K562 (cell line): Measurements from ENCODE around the gene GNAT1. TPM values are rescaled to one million over a fixed set of nuclear protein-coding genes. Genes with fewer than 3 reads are reported as not detected.

Experiments used
- ATAC-seq: fragments of 200-7000 bp; cut with Tn5 transposase; 3 replicates; pipeline ENCODE4 v1.9.1; 2020; ENCODE audit warnings: moderate library complexity
- BruUV-seq: library from RNA; stranded (reverse); fragments of 400-500 nt; replicated peaks from 2 replicates; lab custom pipeline; 2021; lab: Mats Ljungman, UMichigan
- CTCF ChIA-PET: fragments of 300-600 bp; formaldehyde crosslinking; extraction: SDS; loops from one replicate; lab custom pipeline; 2021; ENCODE audit warnings: low intra/inter-chr PET ratio; lab: Yijun Ruan, JAX
- POLR2A ChIA-PET: fragments of 300-600, 350-650 bp; sonication (Branson Sonifier 250); formaldehyde crosslinking; extraction: SDS; loops from one replicate; lab custom pipeline; 2021; ENCODE audit warnings: antibody characterized with exemption, inconsistent platforms; lab: Yijun Ruan, JAX
- DNase-seq, 4 experiments: peaks; one replicate each; pipeline versions ENCODE4 v3.0.0 to v3.0.0-alpha.2; 2011 to 2018; ENCODE audit warnings: low spot score in 3 of 4, mixed read lengths in 3 of 4; ENCODE audit errors: extremely low read depth in 1 of 4
- FAIRE-seq: peaks from 2 replicates; lab custom pipeline; 2011; peaks lifted over from hg19 to GRCh38; lab: Jason Lieb, UNC
- H2AFZ ChIP-seq: 2 replicates; pipeline ENCODE4 v1.6.0; 2011; ENCODE audit warnings: low read depth, low read length, control low read depth, inconsistent platforms
- H3K27ac ChIP-seq: fragments of 200-600 bp; 3 replicates; pipeline ENCODE4 v1.8.0; 2011; ENCODE audit warnings: low read depth, mild to moderate bottlenecking, control low read depth, inconsistent platforms, low read length, moderate library complexity, mixed read lengths; ENCODE audit errors: extremely low read depth
- H3K27me3 ChIP-seq, 2 experiments: fragments of 300-600 bp in 1 of 2; 2 replicates in 1 of 2; 3 replicates in 1 of 2; pipeline versions ENCODE4 v1.6.0 to v1.8.0; 2011; ENCODE audit warnings: inconsistent platforms in 2 of 2, low read length in 2 of 2, mild to moderate bottlenecking in 1 of 2, mixed read lengths in 1 of 2, moderate library complexity in 1 of 2; ENCODE audit not compliant: control insufficient read depth in 2 of 2, insufficient read depth in 2 of 2
- H3K36me3 ChIP-seq: fragments of 300-600 bp; 3 replicates; pipeline ENCODE4 v1.8.0; 2011; ENCODE audit warnings: mild to moderate bottlenecking, low read length, inconsistent platforms; ENCODE audit not compliant: control insufficient read depth, insufficient read depth
- H3K4me1 ChIP-seq, 2 experiments: fragments of 200-600 bp in 1 of 2; replicated peaks in 1 of 2; 2 replicates in 1 of 2; 3 replicates in 1 of 2; pipeline versions ENCODE4 v1.5.1 to v1.8.0; 2011; ENCODE audit warnings: inconsistent platforms in 2 of 2, low read length in 2 of 2, mild to moderate bottlenecking in 1 of 2, mixed read lengths in 1 of 2, moderate library complexity in 1 of 2; ENCODE audit not compliant: control insufficient read depth in 2 of 2, insufficient read depth in 2 of 2
- H3K4me2 ChIP-seq: 2 replicates; pipeline ENCODE4 v1.6.1; 2011; ENCODE audit warnings: low read length, control low read depth, inconsistent platforms, mixed read lengths; ENCODE audit not compliant: insufficient read depth
- H3K4me3 ChIP-seq: fragments of 200-600 bp; sonication (generic), shearing (Covaris generic); 2 replicates; pipeline ENCODE4 v1.5.1; 2016; ENCODE audit warnings: control low read depth, inconsistent platforms
- H3K79me2 ChIP-seq: fragments of 200-600 bp; 3 replicates; pipeline ENCODE4 v1.8.0; 2011; ENCODE audit warnings: low read length, inconsistent platforms; ENCODE audit not compliant: control insufficient read depth, insufficient read depth
- H3K9ac ChIP-seq, 2 experiments: 2 replicates each; pipeline versions ENCODE4 v1.6.0 to v1.6.1; 2011; ENCODE audit warnings: low read depth in 2 of 2, low read length in 2 of 2, control low read depth in 1 of 2, inconsistent platforms in 1 of 2, mild to moderate bottlenecking in 1 of 2, mixed read lengths in 1 of 2; ENCODE audit not compliant: insufficient read depth in 1 of 2
- H3K9me1 ChIP-seq: one replicate; pipeline ENCODE4 v1.6.0; 2011; ENCODE audit warnings: inconsistent platforms, mild to moderate bottlenecking, low read length, moderate library complexity; ENCODE audit not compliant: control insufficient read depth, insufficient read depth
- H3K9me3 ChIP-seq: replicated peaks from 2 replicates; pipeline ENCODE4 v1.5.1; 2011; ENCODE audit warnings: low read depth, low read length, inconsistent platforms; ENCODE audit not compliant: control insufficient read depth, insufficient read depth
- H4K20me1 ChIP-seq: replicated peaks from 2 replicates; pipeline ENCODE4 v1.6.1; 2011; ENCODE audit warnings: low read length, inconsistent platforms, mixed read lengths; ENCODE audit not compliant: control insufficient read depth, insufficient read depth
- CBFA2T2 ChIP-seq: fragments of 450-650 bp; conservative IDR thresholded peaks from 2 replicates; pipeline ENCODE4 v1.6.1; 2017; ENCODE audit warnings: mild to moderate bottlenecking
- GTF3C2 ChIP-seq: IDR thresholded peaks from 3 replicates; pipeline ENCODE4 v1.6.1; 2011; ENCODE audit warnings: borderline replicate concordance, mild to moderate bottlenecking, moderate library complexity; ENCODE audit not compliant: insufficient read length; ENCODE audit errors: extremely low read depth
- RBM14 ChIP-seq: fragments of 200-400 bp; formaldehyde crosslinking; IDR thresholded peaks from 2 replicates; pipeline ENCODE4 v1.6.1; 2018; ENCODE audit warnings: low read depth, mild to moderate bottlenecking, low read length, moderate library complexity, borderline replicate concordance; ENCODE audit not compliant: insufficient read depth
- RNF2 ChIP-seq: sonication (generic); IDR thresholded peaks from 2 replicates; pipeline ENCODE4 v1.6.1; 2016
- RREB1 ChIP-seq: fragments of 250-450 bp; sonication (Bioruptor Pico); IDR thresholded peaks from 2 replicates; pipeline ENCODE4 v1.4.0; 2020
- SETDB1 ChIP-seq: IDR thresholded peaks from one replicate; pipeline ENCODE4 v1.6.1; 2012; ENCODE audit warnings: low read length, control low read depth, inconsistent platforms
- TEAD4 ChIP-seq, 2 experiments: sonication (generic) in 1 of 2; formaldehyde crosslinking in 1 of 2; IDR thresholded peaks; 2 replicates each; pipeline versions ENCODE4 v1.6.1 to v1.8.0; 2012 to 2022; ENCODE audit warnings: borderline replicate concordance in 1 of 2, inconsistent platforms in 1 of 2, low read length in 1 of 2, mild to moderate bottlenecking in 1 of 2, missing genetic modification reagents in 1 of 2
- WGBS: fragments of 100-300 bp; shearing (Covaris generic); methylation state at CpG from one replicate; pipeline ENCODE4 v1.1.6; 2016; ENCODE audit warnings: low coverage, mixed read lengths; ENCODE audit not compliant: insufficient coverage; ENCODE audit errors: missing lambda C conversion rate; 5-methylcytosine and 5-hydroxymethylcytosine counted together
- in situ Hi-C: fragments of 300-500 bp; cut with MboI; formaldehyde crosslinking; loops from 4 replicates; pipeline ENCODE4 v1.15.0; 2018; ENCODE audit warnings: inconsistent platforms, mixed read lengths
- intact Hi-C: fragments of 100-400 bp; cut with micrococcal nuclease; formaldehyde crosslinking; loops from 2 replicates; pipeline ENCODE4 v1.14.2; 2022
- polyA plus RNA-seq, 8 experiments: library from polyadenylated mRNA; depleted of rRNA in 4 of 8; stranded (reverse) in 5 of 8; unstranded in 3 of 8; fragments of >200 nt; fragmentation: Nextera tagmentation in 2 of 8; fragmentation: Illumina TruSeq in 1 of 8; extraction: Ambion mirVana in 2 of 8; extraction: Trizol in 1 of 8; gene quantifications; 2 replicates each; pipeline versions ENCODE4 v1.2.1 to v1.2.3, GENCODE V29; 2011 to 2014; ENCODE audit warnings: inconsistent platforms in 1 of 8, missing spikeins in 1 of 8
- total RNA-seq, 7 experiments: library from RNA; depleted of rRNA in 6 of 7; stranded (reverse); fragments of >200 nt in 6 of 7; fragmentation: Illumina TruSeq in 2 of 7; extraction: Trizol in 2 of 7; gene quantifications; 2 replicates each; pipeline versions ENCODE4 v1.2.1 to v1.2.3, GENCODE V29; 2011 to 2021; ENCODE audit warnings: low replicate concordance in 1 of 7
- TF ChIP-seq, protein P1 (sequence below): fragments of 250-450 bp; sonication (Bioruptor Pico); IDR thresholded peaks from 2 replicates; pipeline ENCODE4 v1.5.0; 2021
- TF ChIP-seq, protein P2 (sequence below): fragments of 450-650 bp; IDR thresholded peaks from 2 replicates; pipeline ENCODE4 v1.6.1; 2014; ENCODE audit warnings: low read depth, mild to moderate bottlenecking, moderate library complexity, borderline replicate concordance

The GNAT1 gene
- total and polyA plus RNA-seq, 9 of the 15 experiments (the other 6 are each of a cell fraction or from before 2014, with no cell fraction given): not detected

GRCh38 chr3:50187750-50188149, 3.7 kb upstream of the GNAT1 start:
- peaks cover 0 to 4% of the 10 kb centered on the region in 2 experiments; a peak in 1 of 5 replicates for H3K27me3 ChIP-seq
- TF ChIP-seq TEAD4 (IDR thresholded peaks at IDR 0.05; ENCODE audit: low read length) (no peak), TEAD4 (CRISPR knock-in tag; IDR thresholded peaks at IDR 0.05; ENCODE audit: borderline replicate concordance) (no peak), SETDB1 (no peak), GTF3C2 (no peak), RNF2 (no peak), RBM14 (no peak), CBFA2T2 (no peak), RREB1 (CRISPR knock-in tag) (no peak)
- TF ChIP-seq, protein P1, sequence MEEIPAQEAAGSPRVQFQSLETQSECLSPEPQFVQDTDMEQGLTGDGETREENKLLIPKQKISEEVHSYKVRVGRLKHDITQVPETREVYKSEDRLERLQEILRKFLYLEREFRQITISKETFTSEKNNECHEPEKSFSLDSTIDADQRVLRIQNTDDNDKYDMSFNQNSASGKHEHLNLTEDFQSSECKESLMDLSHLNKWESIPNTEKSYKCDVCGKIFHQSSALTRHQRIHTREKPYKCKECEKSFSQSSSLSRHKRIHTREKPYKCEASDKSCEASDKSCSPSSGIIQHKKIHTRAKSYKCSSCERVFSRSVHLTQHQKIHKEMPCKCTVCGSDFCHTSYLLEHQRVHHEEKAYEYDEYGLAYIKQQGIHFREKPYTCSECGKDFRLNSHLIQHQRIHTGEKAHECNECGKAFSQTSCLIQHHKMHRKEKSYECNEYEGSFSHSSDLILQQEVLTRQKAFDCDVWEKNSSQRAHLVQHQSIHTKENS (CRISPR knock-in tag): no peak
- TF ChIP-seq, protein P2, sequence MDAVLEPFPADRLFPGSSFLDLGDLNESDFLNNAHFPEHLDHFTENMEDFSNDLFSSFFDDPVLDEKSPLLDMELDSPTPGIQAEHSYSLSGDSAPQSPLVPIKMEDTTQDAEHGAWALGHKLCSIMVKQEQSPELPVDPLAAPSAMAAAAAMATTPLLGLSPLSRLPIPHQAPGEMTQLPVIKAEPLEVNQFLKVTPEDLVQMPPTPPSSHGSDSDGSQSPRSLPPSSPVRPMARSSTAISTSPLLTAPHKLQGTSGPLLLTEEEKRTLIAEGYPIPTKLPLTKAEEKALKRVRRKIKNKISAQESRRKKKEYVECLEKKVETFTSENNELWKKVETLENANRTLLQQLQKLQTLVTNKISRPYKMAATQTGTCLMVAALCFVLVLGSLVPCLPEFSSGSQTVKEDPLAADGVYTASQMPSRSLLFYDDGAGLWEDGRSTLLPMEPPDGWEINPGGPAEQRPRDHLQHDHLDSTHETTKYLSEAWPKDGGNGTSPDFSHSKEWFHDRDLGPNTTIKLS: no peak

More at GRCh38 chr3:50187750-50188149, 3.7 kb upstream of the GNAT1 start:
- no peaks in the 10 kb centered on the region for H3K9me1 ChIP-seq
- peaks cover 0 to 24% of the 10 kb centered on the region in 2 experiments; a peak in 3 of 5 replicates for H3K4me1 ChIP-seq
- no peak overlapping the region for H2AFZ ChIP-seq
- H3K9me3 ChIP-seq: no peaks in the 10 kb centered on the region
- H4K20me1 ChIP-seq: no peaks in the 10 kb centered on the region; the same call in 1 of the 2 replicates
- DNase-seq: no peak
- intact Hi-C loops (loop anchor here (2.0 kb wide), 2 partner anchors 33 to 137 kb away; partner anchors contain the start of gene SEMA3F), in situ Hi-C loops (no loop called here)
- FAIRE-seq: no peak
- POLR2A ChIA-PET: interaction anchor here (0.5 kb wide), 1 partner anchor 27 kb away, joined by 3 read pairs; no protein-coding TSS in a partner anchor
- H3K36me3 ChIP-seq: no peaks in the 10 kb centered on the region
- no peak for ATAC-seq
- no peak overlapping the region for H3K4me3 ChIP-seq
- H3K79me2 ChIP-seq: no peaks in the 10 kb centered on the region
- no peak overlapping the region for H3K4me2 ChIP-seq
- 57% methylated on average over 8 of the region's 19 CpGs for WGBS
- BruUV-seq: no TSS peak
- H3K9ac ChIP-seq: no peak overlapping the region
- CTCF ChIA-PET: no interaction called here
- no peak overlapping the region for H3K27ac ChIP-seq
